CD4-positive, alpha-beta T cell (primary cell): ENCODE results near the gene ATP5F1C. TPM values are rescaled to one million over a fixed set of nuclear protein-coding genes. Genes with fewer than 3 reads are reported as not detected.

ENCODE experiments used
- ATAC-seq: fragments of 200-7000 bp; cut with Tn5 transposase; one replicate; pipeline ENCODE4 v1.10.0; 2022; ENCODE audit warnings: mild to moderate bottlenecking; ENCODE audit not compliant: poor library complexity
- CTCF ChIA-PET: fragments of 350-600 bp; sonication (Branson Sonifier 250); formaldehyde crosslinking; loops from one replicate; lab custom pipeline; 2021; ENCODE audit warnings: antibody characterized with exemption, inconsistent platforms; lab: Charles Lee
- POLR2A ChIA-PET: fragments of 350-600 bp; sonication (Branson Sonifier 250); formaldehyde crosslinking; loops from one replicate; lab custom pipeline; 2021; ENCODE audit warnings: antibody characterized with exemption, inconsistent platforms; lab: Charles Lee
- DNase-seq, 14 experiments: peaks; one replicate each; pipeline ENCODE4 v3.0.0-alpha.2; 2013 to 2020; ENCODE audit warnings: mixed read lengths in 2 of 14
- H3K27ac ChIP-seq, 2 donors: one replicate each; pipeline versions ENCODE4 v1.5.1 to v1.7.0; 2013; ENCODE audit warnings: low read length in 2 of 2, low read depth in 1 of 2, mild to moderate bottlenecking in 1 of 2
- H3K27me3 ChIP-seq, 2 experiments: 1 replicate in 1 of 2; 2 replicates in 1 of 2; pipeline versions ENCODE4 v1.6.1 to v1.7.0; 2013; ENCODE audit warnings: low read length in 2 of 2, control low read depth in 1 of 2, mild to moderate bottlenecking in 1 of 2, moderate library complexity in 1 of 2; ENCODE audit not compliant: insufficient read depth in 2 of 2, control insufficient read depth in 1 of 2
- H3K36me3 ChIP-seq: one replicate; pipeline ENCODE4 v1.6.1; 2013; ENCODE audit warnings: low read length, control low read depth; ENCODE audit not compliant: insufficient read depth
- H3K4me1 ChIP-seq: one replicate; pipeline ENCODE4 v1.6.1; 2013; ENCODE audit warnings: low read length, control low read depth; ENCODE audit not compliant: insufficient read depth
- H3K4me3 ChIP-seq: one replicate; pipeline ENCODE4 v1.5.1; 2013; ENCODE audit warnings: mild to moderate bottlenecking, low read length, moderate library complexity
- H3K9me3 ChIP-seq, 2 experiments: 1 replicate in 1 of 2; 2 replicates in 1 of 2; pipeline versions ENCODE4 v1.6.1 to v1.7.0; 2013; ENCODE audit warnings: low read length in 2 of 2, mild to moderate bottlenecking in 2 of 2, control low read depth in 1 of 2, moderate library complexity in 1 of 2; ENCODE audit not compliant: control insufficient read depth in 1 of 2, insufficient read depth in 1 of 2
- H3K27ac Mint-ChIP-seq: one replicate; pipeline ENCODE4 v1.8.0; 2020; ENCODE audit warnings: mixed read lengths
- H3K27me3 Mint-ChIP-seq: one replicate; pipeline ENCODE4 v1.8.0; 2021; ENCODE audit warnings: mixed read lengths
- H3K36me3 Mint-ChIP-seq: one replicate; pipeline ENCODE4 v1.8.0; 2021; ENCODE audit warnings: low read depth, mixed read lengths
- H3K4me1 Mint-ChIP-seq: one replicate; pipeline ENCODE4 v1.8.0; 2021; ENCODE audit warnings: low read depth, mixed read lengths
- H3K4me3 Mint-ChIP-seq: one replicate; pipeline ENCODE4 v1.8.0; 2020; ENCODE audit warnings: mild to moderate bottlenecking, mixed read lengths
- H3K9me3 Mint-ChIP-seq: one replicate; pipeline ENCODE4 v1.8.0; 2020; ENCODE audit warnings: mixed read lengths
- intact Hi-C, 2 experiments: fragments of 100-400 bp; cut with DNase I in 1 of 2; cut with micrococcal nuclease in 1 of 2; formaldehyde crosslinking; loops; one replicate each; pipeline versions ENCODE4 v1.15.1 to v1.9.0; 2023 to 2025; cut with DNase I, micrococcal nuclease
- total RNA-seq, 174 experiments: library from RNA in 2 of 174; stranded (reverse) in 2 of 174; gene quantifications; one replicate each; pipeline ENCODE4 v1.2.3 and lab custom pipeline; 2021 to 2026
- TF ChIP-seq, protein P1 (sequence below): fragments of 200-600 bp; IDR thresholded peaks from one replicate; pipeline ENCODE4 v1.8.0; 2022; ENCODE audit warnings: antibody characterized with exemption, mild to moderate bottlenecking

ATP5F1C gene
- total RNA-seq, 2 experiments from 2014 or later = 111 TPM

DNA sequence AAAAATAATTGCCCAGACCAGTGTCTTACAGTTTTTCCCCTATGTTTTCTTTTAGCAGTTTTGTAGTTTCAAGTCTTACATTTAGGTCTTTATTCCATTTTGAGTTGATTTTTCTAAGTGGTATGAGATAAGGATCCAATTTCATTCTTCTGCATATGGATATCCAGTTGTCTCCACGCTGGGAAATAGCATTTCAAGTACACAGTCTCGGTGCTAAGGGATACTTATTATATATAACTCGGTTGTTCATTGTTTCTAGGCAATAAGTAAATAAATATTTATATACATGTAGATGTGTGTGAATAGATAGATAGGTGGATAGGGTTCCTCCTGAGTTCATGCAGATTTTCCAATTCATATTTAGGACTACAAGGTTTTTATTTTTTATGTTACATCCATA lies 46.3 kb downstream of the ATP5F1C start:
- H3K36me3 Mint-ChIP-seq = peaks cover 75% of the 10 kb centered on the region

GRCh38 chr10:7836571-7836970 lies 48.6 kb downstream of the ATP5F1C start:
- H3K9me3 ChIP-seq = no peaks in the 10 kb centered on the region
- peaks cover 8% of the 10 kb centered on the region for H3K4me1 ChIP-seq
- CTCF ChIA-PET = no interaction called here
- intact Hi-C loops = no loop called here
- TF ChIP-seq, protein P1, sequence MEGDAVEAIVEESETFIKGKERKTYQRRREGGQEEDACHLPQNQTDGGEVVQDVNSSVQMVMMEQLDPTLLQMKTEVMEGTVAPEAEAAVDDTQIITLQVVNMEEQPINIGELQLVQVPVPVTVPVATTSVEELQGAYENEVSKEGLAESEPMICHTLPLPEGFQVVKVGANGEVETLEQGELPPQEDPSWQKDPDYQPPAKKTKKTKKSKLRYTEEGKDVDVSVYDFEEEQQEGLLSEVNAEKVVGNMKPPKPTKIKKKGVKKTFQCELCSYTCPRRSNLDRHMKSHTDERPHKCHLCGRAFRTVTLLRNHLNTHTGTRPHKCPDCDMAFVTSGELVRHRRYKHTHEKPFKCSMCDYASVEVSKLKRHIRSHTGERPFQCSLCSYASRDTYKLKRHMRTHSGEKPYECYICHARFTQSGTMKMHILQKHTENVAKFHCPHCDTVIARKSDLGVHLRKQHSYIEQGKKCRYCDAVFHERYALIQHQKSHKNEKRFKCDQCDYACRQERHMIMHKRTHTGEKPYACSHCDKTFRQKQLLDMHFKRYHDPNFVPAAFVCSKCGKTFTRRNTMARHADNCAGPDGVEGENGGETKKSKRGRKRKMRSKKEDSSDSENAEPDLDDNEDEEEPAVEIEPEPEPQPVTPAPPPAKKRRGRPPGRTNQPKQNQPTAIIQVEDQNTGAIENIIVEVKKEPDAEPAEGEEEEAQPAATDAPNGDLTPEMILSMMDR = no peak
- no peak for ATAC-seq
- DNase-seq = no peak
- Mint-ChIP-seq H3K4me1 (peaks cover 55% of the 10 kb centered on the region), H3K36me3 (peaks cover 72% of the 10 kb centered on the region), H3K27me3 (no peaks in the 10 kb centered on the region), H3K4me3 (no peak overlapping the region), H3K27ac (no peak overlapping the region), H3K9me3 (no peaks in the 10 kb centered on the region)
- no peak overlapping the region for H3K27ac ChIP-seq
- POLR2A ChIA-PET = no interaction called here
- no peaks in the 10 kb centered on the region for H3K27me3 ChIP-seq
- no peak overlapping the region for H3K4me3 ChIP-seq
- peaks cover 8% of the 10 kb centered on the region for H3K36me3 ChIP-seq

More for the DNA sequence above, 46.3 kb downstream of the ATP5F1C start:
- Mint-ChIP-seq H3K27ac (no peak overlapping the region), H3K4me3 (no peak overlapping the region), H3K4me1 (peaks cover 68% of the 10 kb centered on the region), H3K27me3 (no peaks in the 10 kb centered on the region), H3K9me3 (no peaks in the 10 kb centered on the region)
- TF ChIP-seq, protein P1 = no peak
- CTCF ChIA-PET = no interaction called here
- Histone ChIP-seq H3K27ac (no peak overlapping the region), H3K4me1 (peaks cover 8% of the 10 kb centered on the region), H3K27me3 (no peaks in the 10 kb centered on the region), H3K36me3 (peaks cover 7% of the 10 kb centered on the region), H3K9me3 (no peaks in the 10 kb centered on the region), H3K4me3 (no peak overlapping the region)
- ATAC-seq = no peak
- intact Hi-C loops = no loop called here
- POLR2A ChIA-PET = no interaction called here
- no peak for DNase-seq

DNA sequence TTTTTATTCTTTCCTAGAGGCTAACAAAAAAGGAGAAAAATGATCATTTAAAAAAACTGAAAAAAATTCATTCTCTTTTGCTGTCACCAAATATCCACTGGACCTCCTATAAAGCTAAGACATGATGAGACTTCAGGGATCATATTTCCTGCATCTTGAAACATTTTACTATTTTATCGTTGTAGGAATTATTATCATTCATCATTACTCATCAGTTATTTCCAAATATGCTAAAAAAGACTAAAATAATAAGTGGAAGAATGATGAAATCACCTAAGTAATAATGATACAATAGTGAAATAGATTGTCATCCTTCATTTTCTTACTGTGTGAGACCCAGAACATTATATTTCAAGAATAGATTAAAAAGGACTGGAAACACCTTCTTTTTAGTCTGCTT lies 58.6 kb downstream of the ATP5F1C start:
- Histone ChIP-seq H3K36me3 (no peaks in the 10 kb centered on the region), H3K27me3 (no peaks in the 10 kb centered on the region), H3K27ac (no peak overlapping the region), H3K4me1 (no peaks in the 10 kb centered on the region), H3K9me3 (no peaks in the 10 kb centered on the region), H3K4me3 (no peak overlapping the region)
- no peaks in the 10 kb centered on the region for H3K27me3 Mint-ChIP-seq
- peaks cover 34% of the 10 kb centered on the region for H3K4me1 Mint-ChIP-seq
- intact Hi-C loops = no loop called here
- peaks cover 34% of the 10 kb centered on the region for H3K36me3 Mint-ChIP-seq
- DNase-seq (no peak), ATAC-seq (no peak)
- no peak overlapping the region for H3K4me3 Mint-ChIP-seq
- no peak overlapping the region for H3K27ac Mint-ChIP-seq
- no peaks in the 10 kb centered on the region for H3K9me3 Mint-ChIP-seq
- ChIA-PET POLR2A (no interaction called here), CTCF (interaction anchor here (1.2 kb wide), 1 partner anchor 11 kb away, joined by 3 read pairs; no protein-coding TSS in a partner anchor)
- TF ChIP-seq, protein P1 = no peak
